SK-N-SH (cell line): Measurements from ENCODE around the gene FLRT1. TPM values are rescaled to one million over a fixed set of nuclear protein-coding genes. Genes with fewer than 3 reads are reported as not detected.

Experiments used
- CTCF ChIA-PET: fragments of 300-600, 350-600 bp; formaldehyde crosslinking; extraction: SDS; loops from one replicate; lab custom pipeline; 2021; lab: Yijun Ruan, JAX
- POLR2A ChIA-PET: fragments of 350-600 bp; sonication (Branson Sonifier 250); formaldehyde crosslinking; extraction: SDS; loops from one replicate; lab custom pipeline; 2020; ENCODE audit warnings: antibody characterized with exemption, inconsistent platforms; lab: Yijun Ruan, JAX
- DNase-seq: peaks from one replicate; pipeline ENCODE4 v3.0.0; 2012
- H2AFZ ChIP-seq: fragments of 200-600 bp; sonication (generic); 2 replicates; pipeline ENCODE4 v1.8.1; 2016; ENCODE audit warnings: antibody characterized with exemption, mild to moderate bottlenecking, low read depth
- H3F3A ChIP-seq: fragments of 200-600 bp; sonication (generic); replicated peaks from 2 replicates; pipeline ENCODE3; 2016; ENCODE audit warnings: antibody characterized with exemption, mild to moderate bottlenecking; ENCODE audit not compliant: insufficient read depth
- H3K27ac ChIP-seq, 2 experiments: fragments of 200-500 bp in 1 of 2; fragments of 200-600 bp in 1 of 2; sonication (Bioruptor generic) in 1 of 2; sonication (generic), shearing (Covaris generic) in 1 of 2; 2 replicates each; pipeline versions ENCODE4 v1.5.1 to v1.6.1; 2014 to 2016; ENCODE audit warnings: low read depth in 2 of 2, inconsistent platforms in 1 of 2, low read length in 1 of 2, mild to moderate bottlenecking in 1 of 2, mixed read lengths in 1 of 2
- H3K27me3 ChIP-seq: fragments of 200-600 bp; sonication (generic), shearing (Covaris generic); 2 replicates; pipeline ENCODE4 v1.6.1; 2016; ENCODE audit warnings: mixed run types; ENCODE audit not compliant: insufficient read depth
- H3K36me3 ChIP-seq, 2 experiments: fragments of 200-500 bp in 1 of 2; fragments of 200-600 bp in 1 of 2; sonication (Bioruptor generic) in 1 of 2; sonication (generic) in 1 of 2; replicated peaks in 1 of 2; 2 replicates each; pipeline versions ENCODE3 to v1.5.1; 2014 to 2016; ENCODE audit warnings: low read length in 1 of 2, mild to moderate bottlenecking in 1 of 2; ENCODE audit not compliant: insufficient read depth in 2 of 2, control insufficient read depth in 1 of 2
- H3K4me1 ChIP-seq, 2 experiments: fragments of 200-500 bp in 1 of 2; fragments of 200-600 bp in 1 of 2; sonication (Bioruptor generic) in 1 of 2; sonication (generic), shearing (Covaris generic) in 1 of 2; 2 replicates each; pipeline versions ENCODE4 v1.5.1 to v1.6.1; 2014 to 2016; ENCODE audit warnings: low read depth in 1 of 2, low read length in 1 of 2, mixed run types in 1 of 2; ENCODE audit not compliant: insufficient read depth in 2 of 2, control insufficient read depth in 1 of 2
- H3K4me2 ChIP-seq: fragments of 200-600 bp; sonication (generic), shearing (Covaris generic); 2 replicates; pipeline ENCODE4 v1.6.1; 2017; ENCODE audit warnings: mixed run types
- H3K4me3 ChIP-seq, 2 experiments: fragments of 200-500 bp in 1 of 2; fragments of 200-600 bp in 1 of 2; sonication (Bioruptor generic) in 1 of 2; sonication (generic), shearing (Covaris generic) in 1 of 2; 2 replicates each; pipeline versions ENCODE4 v1.5.1 to v1.8.1; 2014 to 2016; ENCODE audit warnings: low read depth in 2 of 2, inconsistent platforms in 1 of 2, low read length in 1 of 2, mild to moderate bottlenecking in 1 of 2, mixed read lengths in 1 of 2, moderate library complexity in 1 of 2
- H3K79me2 ChIP-seq: fragments of 200-600 bp; sonication (generic); 2 replicates; pipeline ENCODE4 v1.8.1; 2017; ENCODE audit warnings: mild to moderate bottlenecking; ENCODE audit not compliant: insufficient read depth
- H3K9ac ChIP-seq: fragments of 200-600 bp; sonication (generic); 2 replicates; pipeline ENCODE4 v1.6.1; 2017; ENCODE audit warnings: mixed run types
- H3K9me2 ChIP-seq: fragments of 200-600 bp; sonication (generic); 2 replicates; pipeline ENCODE4 v1.6.1; 2017; ENCODE audit warnings: mixed run types
- H3K9me3 ChIP-seq: fragments of 200-600 bp; sonication (generic); 2 replicates; pipeline ENCODE4 v1.6.1; 2017; ENCODE audit warnings: mixed run types, mild to moderate bottlenecking, moderate library complexity
- H4K20me1 ChIP-seq: fragments of 200-600 bp; sonication (generic); 2 replicates; pipeline ENCODE4 v1.6.1; 2017; ENCODE audit warnings: mild to moderate bottlenecking, mixed run types; ENCODE audit not compliant: insufficient read depth
- EZH2phosphoT487 ChIP-seq: fragments of 200-600 bp; sonication (generic); IDR thresholded peaks from 2 replicates; pipeline ENCODE4 v1.6.1; 2017; ENCODE audit warnings: low read depth, mixed run types, mild to moderate bottlenecking, antibody characterized with exemption, moderate library complexity, borderline replicate concordance
- GABPA ChIP-seq: IDR thresholded peaks from 2 replicates; pipeline ENCODE4 v1.4.0; 2012; ENCODE audit warnings: low read depth, mild to moderate bottlenecking
- MXI1 ChIP-seq: IDR thresholded peaks from 2 replicates; pipeline ENCODE4 v1.6.1; 2012; ENCODE audit warnings: mild to moderate bottlenecking, low read depth, low read length, improper control_type of control experiment
- RAD21 ChIP-seq: IDR thresholded peaks from 2 replicates; pipeline ENCODE4 v1.6.1; 2012; ENCODE audit warnings: mild to moderate bottlenecking, low read length
- RCOR1 ChIP-seq: fragments of 150-350 bp; IDR thresholded peaks from 2 replicates; pipeline ENCODE4 v1.6.1; 2017; ENCODE audit warnings: antibody characterized with exemption, low read length
- WGBS: methylation state at CpG from one replicate; pipeline ENCODE4 v1.1.6; 2017; ENCODE audit warnings: low lambda C conversion rate; 5-methylcytosine and 5-hydroxymethylcytosine counted together
- polyA plus RNA-seq, 3 experiments: library from polyadenylated mRNA; depleted of rRNA; stranded (reverse); fragments of >200 nt; gene quantifications; 2 replicates each; pipeline ENCODE4 v1.2.3, GENCODE V29; 2012
- TF ChIP-seq, protein P1 (sequence below): IDR thresholded peaks from 2 replicates; pipeline ENCODE4; 2012
- TF ChIP-seq, protein P2 (sequence below): IDR thresholded peaks from 2 replicates; pipeline ENCODE4 v1.6.1; 2012; ENCODE audit warnings: mild to moderate bottlenecking, low read depth, low read length, moderate library complexity
- TF ChIP-seq, protein P3 (sequence below): fragments of 200-600 bp; sonication (generic); IDR thresholded peaks from 2 replicates; pipeline ENCODE4 v1.6.1; 2017; ENCODE audit warnings: antibody characterized with exemption, mild to moderate bottlenecking, moderate library complexity
- TF ChIP-seq, protein P4 (sequence below): IDR thresholded peaks from 2 replicates; pipeline ENCODE4 v1.4.0; 2012; ENCODE audit warnings: low read depth, borderline replicate concordance

Gene FLRT1
- polyA plus RNA-seq, 1 of the 3 experiments (the other 2 are of a cell fraction): 0.03 TPM

DNA sequence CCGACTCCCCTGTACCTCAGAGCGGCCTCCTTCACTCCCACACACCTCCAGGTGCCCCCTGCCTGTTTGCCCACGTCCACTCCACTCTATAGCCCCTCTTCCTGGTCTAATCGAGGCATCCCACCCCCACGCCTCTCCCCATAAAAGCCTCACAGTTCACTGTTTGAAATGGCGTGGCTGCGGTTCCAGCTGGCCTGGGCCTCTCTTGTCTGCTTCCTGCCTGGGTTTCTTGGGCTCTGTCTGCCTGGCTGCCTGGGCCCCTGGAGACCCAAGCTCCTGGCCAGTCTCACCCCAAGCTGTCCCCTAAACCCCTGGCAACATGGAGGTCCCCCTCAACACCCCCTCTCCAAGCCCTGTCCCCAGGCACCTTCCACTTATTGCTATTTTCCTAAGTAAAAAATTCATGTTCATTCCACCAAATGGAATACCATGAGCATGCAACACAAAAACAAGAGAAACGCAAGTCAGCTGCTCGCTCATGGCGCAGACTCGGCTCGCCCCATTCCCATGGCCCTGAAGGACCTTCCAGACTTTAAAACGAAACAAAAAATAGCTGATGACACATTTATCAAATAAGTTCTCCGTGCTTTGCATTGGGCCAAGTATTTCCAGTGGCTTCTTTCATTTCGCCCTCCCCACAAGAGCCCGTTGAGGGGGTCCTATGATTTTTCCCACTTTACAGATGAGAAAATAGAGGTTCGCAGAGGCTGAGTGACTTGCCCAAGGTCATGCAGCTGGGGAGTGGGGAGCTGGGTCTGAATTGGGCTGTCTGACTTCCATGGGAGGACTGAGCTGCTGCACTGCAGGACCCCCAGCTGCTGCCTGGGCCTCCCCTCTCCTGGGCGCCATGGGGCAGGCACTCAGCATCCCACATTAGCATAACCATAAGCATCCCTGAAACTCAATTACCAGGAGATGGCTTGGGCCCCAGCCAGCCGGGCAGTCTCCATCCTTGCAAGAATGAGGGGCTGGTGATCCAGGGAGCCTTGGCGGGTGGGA is 11.7 kb upstream of the FLRT1 start:
- H3K27ac ChIP-seq: no peak overlapping the region
- no peaks in the 10 kb centered on the region for H3F3A ChIP-seq
- ChIA-PET POLR2A (interaction anchor here (0.7 kb wide), 1 partner anchor 12 kb away, joined by 3 read pairs; no protein-coding TSS in a partner anchor), CTCF (interaction anchor here (1.0 to 1.5 kb wide), 2 partner anchors 14 to 129 kb away, joined by 3 to 6 read pairs; no protein-coding TSS in a partner anchor)
- no peak overlapping the region for H2AFZ ChIP-seq
- H3K36me3 ChIP-seq: no peaks in the 10 kb centered on the region
- H3K9me2 ChIP-seq: no peaks in the 10 kb centered on the region
- no peak overlapping the region for H3K4me3 ChIP-seq
- no peaks in the 10 kb centered on the region for H4K20me1 ChIP-seq
- H3K9me3 ChIP-seq: no peaks in the 10 kb centered on the region
- TF ChIP-seq, protein P1, sequence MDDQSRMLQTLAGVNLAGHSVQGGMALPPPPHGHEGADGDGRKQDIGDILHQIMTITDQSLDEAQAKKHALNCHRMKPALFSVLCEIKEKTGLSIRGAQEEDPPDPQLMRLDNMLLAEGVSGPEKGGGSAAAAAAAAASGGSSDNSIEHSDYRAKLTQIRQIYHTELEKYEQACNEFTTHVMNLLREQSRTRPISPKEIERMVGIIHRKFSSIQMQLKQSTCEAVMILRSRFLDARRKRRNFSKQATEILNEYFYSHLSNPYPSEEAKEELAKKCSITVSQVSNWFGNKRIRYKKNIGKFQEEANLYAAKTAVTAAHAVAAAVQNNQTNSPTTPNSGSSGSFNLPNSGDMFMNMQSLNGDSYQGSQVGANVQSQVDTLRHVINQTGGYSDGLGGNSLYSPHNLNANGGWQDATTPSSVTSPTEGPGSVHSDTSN: no peak
- TF ChIP-seq, protein P2, sequence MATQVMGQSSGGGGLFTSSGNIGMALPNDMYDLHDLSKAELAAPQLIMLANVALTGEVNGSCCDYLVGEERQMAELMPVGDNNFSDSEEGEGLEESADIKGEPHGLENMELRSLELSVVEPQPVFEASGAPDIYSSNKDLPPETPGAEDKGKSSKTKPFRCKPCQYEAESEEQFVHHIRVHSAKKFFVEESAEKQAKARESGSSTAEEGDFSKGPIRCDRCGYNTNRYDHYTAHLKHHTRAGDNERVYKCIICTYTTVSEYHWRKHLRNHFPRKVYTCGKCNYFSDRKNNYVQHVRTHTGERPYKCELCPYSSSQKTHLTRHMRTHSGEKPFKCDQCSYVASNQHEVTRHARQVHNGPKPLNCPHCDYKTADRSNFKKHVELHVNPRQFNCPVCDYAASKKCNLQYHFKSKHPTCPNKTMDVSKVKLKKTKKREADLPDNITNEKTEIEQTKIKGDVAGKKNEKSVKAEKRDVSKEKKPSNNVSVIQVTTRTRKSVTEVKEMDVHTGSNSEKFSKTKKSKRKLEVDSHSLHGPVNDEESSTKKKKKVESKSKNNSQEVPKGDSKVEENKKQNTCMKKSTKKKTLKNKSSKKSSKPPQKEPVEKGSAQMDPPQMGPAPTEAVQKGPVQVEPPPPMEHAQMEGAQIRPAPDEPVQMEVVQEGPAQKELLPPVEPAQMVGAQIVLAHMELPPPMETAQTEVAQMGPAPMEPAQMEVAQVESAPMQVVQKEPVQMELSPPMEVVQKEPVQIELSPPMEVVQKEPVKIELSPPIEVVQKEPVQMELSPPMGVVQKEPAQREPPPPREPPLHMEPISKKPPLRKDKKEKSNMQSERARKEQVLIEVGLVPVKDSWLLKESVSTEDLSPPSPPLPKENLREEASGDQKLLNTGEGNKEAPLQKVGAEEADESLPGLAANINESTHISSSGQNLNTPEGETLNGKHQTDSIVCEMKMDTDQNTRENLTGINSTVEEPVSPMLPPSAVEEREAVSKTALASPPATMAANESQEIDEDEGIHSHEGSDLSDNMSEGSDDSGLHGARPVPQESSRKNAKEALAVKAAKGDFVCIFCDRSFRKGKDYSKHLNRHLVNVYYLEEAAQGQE: no peak
- TF ChIP-seq, protein P3, sequence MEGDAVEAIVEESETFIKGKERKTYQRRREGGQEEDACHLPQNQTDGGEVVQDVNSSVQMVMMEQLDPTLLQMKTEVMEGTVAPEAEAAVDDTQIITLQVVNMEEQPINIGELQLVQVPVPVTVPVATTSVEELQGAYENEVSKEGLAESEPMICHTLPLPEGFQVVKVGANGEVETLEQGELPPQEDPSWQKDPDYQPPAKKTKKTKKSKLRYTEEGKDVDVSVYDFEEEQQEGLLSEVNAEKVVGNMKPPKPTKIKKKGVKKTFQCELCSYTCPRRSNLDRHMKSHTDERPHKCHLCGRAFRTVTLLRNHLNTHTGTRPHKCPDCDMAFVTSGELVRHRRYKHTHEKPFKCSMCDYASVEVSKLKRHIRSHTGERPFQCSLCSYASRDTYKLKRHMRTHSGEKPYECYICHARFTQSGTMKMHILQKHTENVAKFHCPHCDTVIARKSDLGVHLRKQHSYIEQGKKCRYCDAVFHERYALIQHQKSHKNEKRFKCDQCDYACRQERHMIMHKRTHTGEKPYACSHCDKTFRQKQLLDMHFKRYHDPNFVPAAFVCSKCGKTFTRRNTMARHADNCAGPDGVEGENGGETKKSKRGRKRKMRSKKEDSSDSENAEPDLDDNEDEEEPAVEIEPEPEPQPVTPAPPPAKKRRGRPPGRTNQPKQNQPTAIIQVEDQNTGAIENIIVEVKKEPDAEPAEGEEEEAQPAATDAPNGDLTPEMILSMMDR: no peak
- TF ChIP-seq, protein P4, sequence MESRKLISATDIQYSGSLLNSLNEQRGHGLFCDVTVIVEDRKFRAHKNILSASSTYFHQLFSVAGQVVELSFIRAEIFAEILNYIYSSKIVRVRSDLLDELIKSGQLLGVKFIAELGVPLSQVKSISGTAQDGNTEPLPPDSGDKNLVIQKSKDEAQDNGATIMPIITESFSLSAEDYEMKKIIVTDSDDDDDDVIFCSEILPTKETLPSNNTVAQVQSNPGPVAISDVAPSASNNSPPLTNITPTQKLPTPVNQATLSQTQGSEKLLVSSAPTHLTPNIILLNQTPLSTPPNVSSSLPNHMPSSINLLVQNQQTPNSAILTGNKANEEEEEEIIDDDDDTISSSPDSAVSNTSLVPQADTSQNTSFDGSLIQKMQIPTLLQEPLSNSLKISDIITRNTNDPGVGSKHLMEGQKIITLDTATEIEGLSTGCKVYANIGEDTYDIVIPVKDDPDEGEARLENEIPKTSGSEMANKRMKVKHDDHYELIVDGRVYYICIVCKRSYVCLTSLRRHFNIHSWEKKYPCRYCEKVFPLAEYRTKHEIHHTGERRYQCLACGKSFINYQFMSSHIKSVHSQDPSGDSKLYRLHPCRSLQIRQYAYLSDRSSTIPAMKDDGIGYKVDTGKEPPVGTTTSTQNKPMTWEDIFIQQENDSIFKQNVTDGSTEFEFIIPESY: no peak
- TF ChIP-seq RCOR1 (no peak), RAD21 (no peak), GABPA (no peak), EZH2phosphoT487 (no peak), MXI1 (no peak)
- H3K9ac ChIP-seq: no peak overlapping the region
- DNase-seq: no peak
- no peaks in the 10 kb centered on the region for H3K79me2 ChIP-seq
- H3K4me1 ChIP-seq: peaks cover 0 to 45% of the 10 kb centered on the region in 2 experiments; a peak in 1 of 4 replicates
- 90% methylated on average over 19 of the region's 20 CpGs for WGBS
- no peak overlapping the region for H3K4me2 ChIP-seq
- H3K27me3 ChIP-seq: no peaks in the 10 kb centered on the region
